GM19438 (cell line): ENCODE data around the gene CNGB1.
"Not testable (repeated sequence)": the region's sequence is repeated elsewhere in the genome, so short reads cannot be mapped to it uniquely, and the experiment has no call there.

Experiments
- ATAC-seq: cut with Tn5 transposase; IDR thresholded peaks from one replicate; pipeline ENCODE4 v1.9.1; 2021; ENCODE audit warnings: low read depth; ENCODE audit not compliant: unreplicated experiment

The CNGB1 gene

DNA sequence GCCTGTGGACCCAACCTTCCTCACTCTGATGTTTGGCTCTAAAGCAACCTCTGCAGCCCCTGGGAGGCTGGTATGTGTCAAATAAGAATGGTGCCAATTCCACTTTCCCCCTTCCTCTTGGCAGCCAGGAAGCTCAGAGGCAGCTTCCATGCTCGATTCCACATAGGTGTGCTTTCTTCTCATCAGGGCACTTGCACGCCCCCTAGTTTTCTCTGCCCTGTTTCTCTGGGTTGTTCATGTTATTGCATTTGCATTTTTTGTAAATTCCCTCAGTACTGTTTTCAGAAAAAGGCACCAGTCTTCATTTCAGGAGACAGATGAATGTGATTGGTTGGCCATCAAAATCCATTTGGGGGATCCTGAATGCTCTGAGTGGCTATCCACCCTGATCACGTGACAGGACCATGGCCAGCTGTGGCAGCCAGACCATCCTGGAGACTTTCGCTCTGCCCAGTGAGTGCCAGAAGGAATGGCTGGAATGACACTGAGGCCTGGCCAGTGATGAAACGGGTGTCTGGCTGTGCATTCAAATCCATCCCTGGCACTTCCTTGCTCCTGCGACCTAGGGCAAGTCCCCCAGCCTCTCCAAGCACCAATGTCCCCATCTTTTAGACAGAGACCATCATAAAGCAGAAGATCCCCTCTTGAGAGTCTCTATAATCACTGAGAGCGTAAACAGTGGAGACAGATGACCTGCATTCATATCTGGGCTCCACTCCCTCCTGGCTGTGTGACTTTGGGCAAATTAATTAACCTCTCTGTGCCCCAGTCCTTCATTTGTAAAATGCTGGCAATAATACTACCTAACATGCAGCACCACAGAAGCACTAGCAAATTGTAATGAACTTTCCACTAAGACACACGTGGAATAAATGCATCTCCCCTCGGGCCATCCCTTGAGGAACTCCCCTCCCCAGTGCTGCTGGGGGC lies 56.4 kb downstream of the CNGB1 start:
- no peak for ATAC-seq

DNA sequence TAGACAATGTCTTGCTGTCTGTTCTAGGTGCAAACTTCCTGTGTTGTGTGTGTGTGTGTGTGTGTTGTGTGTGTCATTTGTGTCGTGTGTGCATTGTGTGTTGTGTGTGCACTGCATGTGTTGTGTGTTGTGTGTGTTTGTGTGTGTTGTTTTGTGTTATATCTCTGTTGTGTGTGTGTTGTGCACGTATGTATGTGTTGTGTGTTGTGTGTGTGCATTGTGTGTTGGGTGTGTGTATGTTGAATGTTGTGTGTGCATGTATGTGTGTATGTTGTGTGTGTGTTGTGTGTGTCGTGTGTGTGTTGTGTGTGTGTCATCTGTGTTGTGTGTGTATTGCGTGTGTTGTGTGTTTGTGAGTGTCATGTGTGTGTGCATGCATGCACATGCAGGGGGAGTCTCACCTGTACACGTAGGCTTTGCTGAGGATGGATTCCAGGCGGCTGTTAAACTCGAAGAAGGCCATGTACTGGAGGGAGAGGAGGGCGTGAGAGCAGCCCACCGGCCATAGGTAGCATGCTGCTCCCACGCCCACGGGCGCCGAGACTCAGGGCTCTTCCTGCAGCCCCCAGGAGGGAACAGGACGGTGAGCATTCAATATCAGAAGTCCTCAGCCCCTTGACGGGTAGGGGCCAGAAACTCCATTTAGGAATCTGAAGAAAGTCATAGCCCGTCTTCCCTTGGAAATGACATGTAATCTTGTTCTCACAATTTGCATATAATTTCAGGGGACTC lies 58.2 kb downstream of the CNGB1 start:
- no peak for ATAC-seq

- no peak for ATAC-seq
Observed at GRCh38 chr16:57911743-57912142, 59.2 kb downstream of the CNGB1 start.

DNA sequence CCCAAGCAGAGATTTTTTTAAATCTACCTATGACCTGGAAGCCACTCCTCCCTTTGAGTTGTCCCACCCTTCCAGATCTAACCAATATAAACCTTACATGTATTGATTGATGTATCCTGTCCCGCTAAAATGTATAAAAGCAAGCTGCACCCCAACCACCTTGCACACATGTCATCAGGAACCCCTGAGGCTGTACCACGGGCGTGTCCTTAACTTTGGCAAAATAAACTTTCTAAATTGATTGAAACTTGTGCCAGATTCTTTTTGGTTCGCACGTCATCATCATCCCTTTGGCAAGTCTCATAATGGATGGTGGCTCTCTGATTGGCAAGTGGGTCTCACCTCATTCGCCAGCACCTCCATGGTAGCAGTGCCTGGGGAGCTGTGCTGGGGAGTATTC lies 60.2 kb downstream of the CNGB1 start:
- no peak for ATAC-seq

- ATAC-seq: no peak
Observed at GRCh38 chr16:57908409-57908987, 62.4 kb downstream of the CNGB1 start.

GRCh38 chr16:57906382-57907316 lies 64.3 kb downstream of the CNGB1 start:
- no peak for ATAC-seq

DNA sequence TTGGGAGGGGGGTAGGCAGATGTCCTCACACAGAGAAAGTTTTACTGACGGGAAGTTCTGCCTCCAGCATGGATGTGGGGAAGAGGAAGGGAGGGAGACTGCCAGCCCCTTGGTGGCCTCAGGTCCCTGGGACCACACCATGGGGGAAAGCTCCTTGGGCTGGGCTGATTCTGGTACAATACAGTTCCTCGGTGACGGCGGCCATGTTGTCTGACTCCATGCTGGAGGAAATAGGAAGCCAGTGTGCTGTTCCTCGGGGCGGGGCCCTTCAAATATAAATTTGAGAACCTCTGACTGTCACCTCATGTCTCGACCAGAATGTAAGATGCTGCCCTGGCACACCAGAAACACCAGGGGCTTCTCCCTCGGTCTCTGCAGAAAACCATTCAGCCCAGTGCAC lies 66.8 kb downstream of the CNGB1 start:
- ATAC-seq: no peak

- no peak for ATAC-seq
Observed at GRCh38 chr16:57903656-57904055, 67.3 kb downstream of the CNGB1 start.

DNA sequence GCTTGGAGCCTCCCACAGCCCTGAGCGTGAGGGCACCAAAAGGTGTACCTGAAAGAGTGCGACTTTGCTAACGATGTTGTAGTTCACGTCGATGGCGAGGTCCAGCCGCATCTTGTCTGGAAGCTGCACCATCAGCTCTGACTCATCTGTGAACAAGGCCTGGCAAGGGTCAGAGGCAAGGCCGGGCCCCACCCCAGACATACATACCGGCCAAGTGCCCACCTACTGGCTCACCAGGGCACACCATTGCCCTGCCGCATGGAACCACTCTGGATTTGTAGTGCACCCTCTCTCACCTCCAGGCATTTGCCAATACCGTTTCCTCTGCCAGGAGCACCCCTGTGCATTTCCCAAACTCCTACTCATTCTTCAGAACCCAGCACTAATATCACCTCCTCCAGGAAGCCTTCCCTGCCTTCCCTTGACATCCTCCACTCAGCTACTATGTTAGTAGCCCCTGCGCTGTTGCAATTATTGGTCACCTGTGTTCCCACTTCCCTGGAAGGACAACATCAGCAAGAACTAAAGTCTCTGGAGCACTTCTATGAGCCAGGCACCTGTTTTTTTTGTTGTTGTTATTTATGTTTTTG lies 69.4 kb downstream of the CNGB1 start:
- no peak for ATAC-seq

- no peak for ATAC-seq
Observed at GRCh38 chr16:57900796-57901479, 70.0 kb downstream of the CNGB1 start.

DNA sequence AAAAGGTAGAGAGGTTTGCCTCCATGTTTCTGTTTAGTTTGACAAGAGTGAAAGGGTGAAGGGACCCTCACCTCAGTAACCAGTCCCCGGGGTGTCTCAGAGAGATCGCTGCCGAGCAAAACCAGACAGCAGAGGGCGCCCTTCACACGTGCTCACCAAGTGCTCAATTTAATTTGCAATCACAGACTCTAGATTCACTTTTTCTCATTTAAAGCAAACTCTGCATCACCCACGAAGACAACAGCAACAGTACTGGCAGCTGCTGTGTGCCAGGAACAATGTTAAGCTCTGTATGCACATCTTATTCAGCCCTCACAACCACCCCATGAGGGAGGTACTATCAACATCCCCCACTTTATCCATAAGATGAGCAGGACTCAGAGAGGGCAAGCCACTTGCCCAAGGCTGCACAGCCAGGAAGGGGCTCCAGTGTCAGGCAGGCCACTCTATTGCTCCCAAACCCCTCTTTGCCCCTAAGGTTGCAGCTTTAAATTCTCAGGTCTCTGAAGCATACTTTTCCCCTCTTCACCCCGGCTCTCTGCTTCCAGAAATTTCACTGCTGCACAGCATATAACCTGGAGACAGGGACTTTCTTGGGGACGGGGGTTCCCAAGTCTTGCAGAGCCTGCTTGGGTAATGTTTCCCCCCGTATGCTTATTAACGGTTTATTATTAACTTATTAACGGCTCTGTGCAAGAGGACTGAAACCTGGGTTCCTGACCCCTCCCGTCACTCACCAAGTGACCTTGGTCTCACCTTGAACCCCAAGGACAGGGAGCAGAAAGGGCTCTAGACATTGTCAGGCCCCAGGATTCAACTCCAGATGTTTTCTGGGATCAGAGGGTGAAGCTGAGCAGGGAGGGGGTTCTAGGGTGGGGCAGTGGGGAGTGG lies 70.9 kb downstream of the CNGB1 start:
- ATAC-seq: no peak

DNA sequence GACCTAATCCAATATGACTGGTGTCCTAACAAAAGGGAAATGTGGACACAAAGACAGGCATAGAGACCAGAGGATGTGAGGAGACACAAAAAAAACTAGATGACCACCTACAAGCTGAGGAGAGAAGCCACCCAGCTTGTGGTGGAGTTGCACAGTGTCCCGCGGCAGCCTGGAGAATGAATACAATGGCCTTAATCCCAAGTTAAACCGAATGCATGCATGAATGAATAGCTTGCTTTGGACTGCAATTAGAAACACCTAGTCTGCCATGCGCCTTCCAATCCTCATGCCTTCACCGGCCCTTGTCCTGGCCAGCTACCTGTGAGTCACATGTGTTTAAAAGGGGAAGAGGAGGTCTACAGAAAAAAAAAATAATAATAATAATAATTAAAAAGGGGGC lies 72.0 kb downstream of the CNGB1 start:
- no peak for ATAC-seq

- no peak for ATAC-seq
Observed at GRCh38 chr16:57897996-57898395, 72.9 kb downstream of the CNGB1 start.

- ATAC-seq: no peak
Observed at GRCh38 chr16:57897053-57897784, 73.7 kb downstream of the CNGB1 start.

DNA sequence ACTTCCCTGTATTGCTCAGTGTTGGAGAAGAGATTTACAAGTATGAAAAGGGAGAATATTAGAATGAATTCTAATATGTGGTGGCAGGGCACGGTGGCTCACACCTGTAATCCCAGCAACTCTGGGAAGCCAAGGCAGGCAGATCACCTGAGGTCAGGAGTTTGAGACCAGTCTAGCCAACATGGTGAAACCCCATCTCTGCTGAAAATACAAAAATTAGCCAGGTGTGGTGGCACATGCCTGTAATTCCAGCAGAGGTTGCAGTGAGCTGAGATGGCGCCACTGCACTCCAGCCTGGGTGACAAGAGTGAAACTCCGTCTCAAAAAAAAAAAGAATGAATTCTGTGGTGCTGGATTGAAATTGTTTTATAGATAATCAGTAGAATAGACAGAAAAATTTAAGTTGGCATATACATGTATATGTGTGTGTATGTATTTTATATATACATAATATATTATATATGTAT lies 75.8 kb downstream of the CNGB1 start:
- ATAC-seq: not testable (repeated sequence)

DNA sequence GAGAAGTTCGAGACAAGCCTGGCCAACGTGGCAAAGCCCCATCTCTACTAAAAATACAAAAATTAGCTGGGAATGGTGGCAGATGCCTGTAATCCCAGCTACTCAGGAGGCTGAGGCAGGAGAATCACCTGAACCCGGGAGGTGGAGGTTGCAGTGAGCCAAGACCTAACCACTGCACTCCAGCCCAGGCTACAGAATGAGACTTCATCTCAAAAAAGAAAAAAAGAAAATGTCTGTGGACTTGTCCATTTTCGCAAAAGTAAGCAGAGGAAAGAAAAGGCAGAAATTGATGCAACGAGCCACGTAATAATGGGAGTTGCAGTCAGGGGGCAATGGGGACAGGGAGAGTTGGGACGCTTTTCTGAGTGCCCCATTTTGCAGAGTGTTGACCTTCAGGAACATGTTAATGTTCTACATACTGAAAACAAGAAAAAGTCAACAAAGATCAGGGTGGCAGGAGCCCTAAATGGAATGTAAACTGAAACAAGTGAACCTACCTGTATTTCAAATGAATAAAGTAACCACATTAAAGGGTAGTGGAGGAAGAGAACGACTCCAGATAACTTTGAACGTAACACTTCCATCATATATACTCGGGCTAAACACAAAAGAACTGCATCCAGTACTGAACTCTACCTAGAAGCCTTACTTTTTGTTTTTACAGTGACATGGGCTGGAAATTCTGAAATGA lies 76.4 kb downstream of the CNGB1 start:
- no peak for ATAC-seq
